Measurements from ENCODE around the gene GSG1L.

- TF ChIP-seq SP1 (IDR thresholded peaks at IDR 0.05) (no peak), SUZ12 (IDR thresholded peaks at IDR 0.05) (no peak), L3MBTL2 (conservative IDR thresholded peaks at IDR 0.05) (no peak), CTBP1 (IDR thresholded peaks at IDR 0.05; ENCODE audit: borderline replicate concordance) (no peak), FOXA1 (IDR thresholded peaks at IDR 0.05) (no peak), ZNF384 (IDR thresholded peaks at IDR 0.05) (no peak)
Observed at GRCh38 chr16:28068976-28069375, 5.5 kb upstream of the GSG1L start.
